Uterus (tissue), 4 donors: ENCODE measurements around the gene CAB39. TPM values are rescaled to one million over a fixed set of nuclear protein-coding genes. Genes with fewer than 3 reads are reported as not detected.

Experiments used
- DNase-seq, 2 donors: peaks; one replicate each; pipeline ENCODE4 v3.0.0-alpha.2; 2019 to 2020
- H3K27ac ChIP-seq, 2 donors: fragments of 200-600 bp; sonication (generic); 1 replicate in 1 of 2; 2 replicates in 1 of 2; pipeline ENCODE4 v1.5.1; 2016 to 2018
- H3K27me3 ChIP-seq, 2 donors: fragments of 200-600 bp; sonication (generic); one replicate each; pipeline ENCODE4 v1.5.1; 2018 to 2019; ENCODE audit warnings: control low read depth in 1 of 2
- H3K36me3 ChIP-seq, 2 donors: fragments of 200-600 bp; sonication (generic); one replicate each; pipeline ENCODE4 v1.5.1; 2019; ENCODE audit warnings: control low read depth in 1 of 2
- H3K4me1 ChIP-seq, 2 donors: fragments of 200-600 bp; sonication (generic); one replicate each; pipeline ENCODE4 v1.5.1; 2018 to 2019; ENCODE audit warnings: control low read depth in 1 of 2
- H3K4me3 ChIP-seq, 2 donors: fragments of 200-600 bp; sonication (generic); 1 replicate in 1 of 2; 2 replicates in 1 of 2; pipeline ENCODE4 v1.5.1; 2018 to 2019; ENCODE audit warnings: mild to moderate bottlenecking in 1 of 2
- H3K9me3 ChIP-seq, 2 donors: fragments of 200-600 bp; sonication (generic); one replicate each; pipeline ENCODE4 v1.5.1; 2019; ENCODE audit warnings: control low read depth in 1 of 2
- POLR2A ChIP-seq, 2 donors: fragments of 450-650 bp; IDR thresholded peaks; one replicate each; pipeline ENCODE4 v1.6.1; 2016; ENCODE audit warnings: antibody characterized with exemption in 2 of 2, mild to moderate bottlenecking in 1 of 2, moderate library complexity in 1 of 2
- intact Hi-C: fragments of 100-400 bp; cut with DNase I; formaldehyde crosslinking; loops from one replicate; pipeline ENCODE4 v1.15.1; 2023; ENCODE audit warnings: low total_unique reads
- total RNA-seq, 4 donors: library from RNA; depleted of rRNA in 3 of 4; stranded (reverse); fragments of >200 nt in 3 of 4; gene quantifications; one replicate each; pipeline versions ENCODE4 v1.1.0 to v1.2.4, GENCODE V29; 2014 to 2023
- TF ChIP-seq, protein P1 (sequence below), 4 experiments: fragments of 200-600 bp in 2 of 4; fragments of 450-650 bp in 2 of 4; sonication (generic) in 2 of 4; IDR thresholded peaks; one replicate each; pipeline ENCODE4 v1.5.1; 2016 to 2019; ENCODE audit warnings: antibody characterized with exemption in 4 of 4, mild to moderate bottlenecking in 2 of 4, moderate library complexity in 1 of 4
- donor health status: DM: yes; HTN: yes; CAD: no.

The CAB39 gene
- total RNA-seq, 4 donors from 2014 or later: 33.6 to 121 (median 78.0) TPM

DNA sequence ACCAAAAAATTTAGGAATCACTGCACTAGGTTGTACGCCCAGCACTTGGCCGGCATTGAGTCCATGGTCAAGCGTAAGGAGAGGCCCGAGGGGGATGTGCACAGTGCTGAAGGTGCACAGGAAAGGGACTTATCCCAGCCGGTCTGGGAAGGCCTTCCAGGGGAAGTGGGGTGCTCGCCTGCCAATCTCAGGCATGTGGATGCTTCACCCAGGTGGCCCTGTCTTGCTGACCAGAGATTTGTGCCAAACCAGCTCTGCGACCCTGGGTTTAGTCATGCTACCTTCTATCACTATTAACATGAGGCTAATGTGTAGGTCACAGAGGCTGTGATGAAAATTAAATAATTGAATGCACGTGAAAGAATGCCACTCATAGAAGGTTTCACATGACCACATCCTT, 150.4 kb downstream of the CAB39 start:
- H3K36me3 ChIP-seq: no peaks in the 10 kb centered on the region
- no peak for DNase-seq

GRCh38 chr2:230863442-230864121, 150.9 kb downstream of the CAB39 start:
- Histone ChIP-seq H3K4me3 (no peak overlapping the region), H3K27ac (no peak overlapping the region), H3K9me3 (no peaks in the 10 kb centered on the region), H3K4me1 (no peaks in the 10 kb centered on the region), H3K27me3 (no peaks in the 10 kb centered on the region), H3K36me3 (no peaks in the 10 kb centered on the region)
- TF ChIP-seq POLR2A (IDR thresholded peaks at IDR 0.05): no peak
- TF ChIP-seq, protein P1, sequence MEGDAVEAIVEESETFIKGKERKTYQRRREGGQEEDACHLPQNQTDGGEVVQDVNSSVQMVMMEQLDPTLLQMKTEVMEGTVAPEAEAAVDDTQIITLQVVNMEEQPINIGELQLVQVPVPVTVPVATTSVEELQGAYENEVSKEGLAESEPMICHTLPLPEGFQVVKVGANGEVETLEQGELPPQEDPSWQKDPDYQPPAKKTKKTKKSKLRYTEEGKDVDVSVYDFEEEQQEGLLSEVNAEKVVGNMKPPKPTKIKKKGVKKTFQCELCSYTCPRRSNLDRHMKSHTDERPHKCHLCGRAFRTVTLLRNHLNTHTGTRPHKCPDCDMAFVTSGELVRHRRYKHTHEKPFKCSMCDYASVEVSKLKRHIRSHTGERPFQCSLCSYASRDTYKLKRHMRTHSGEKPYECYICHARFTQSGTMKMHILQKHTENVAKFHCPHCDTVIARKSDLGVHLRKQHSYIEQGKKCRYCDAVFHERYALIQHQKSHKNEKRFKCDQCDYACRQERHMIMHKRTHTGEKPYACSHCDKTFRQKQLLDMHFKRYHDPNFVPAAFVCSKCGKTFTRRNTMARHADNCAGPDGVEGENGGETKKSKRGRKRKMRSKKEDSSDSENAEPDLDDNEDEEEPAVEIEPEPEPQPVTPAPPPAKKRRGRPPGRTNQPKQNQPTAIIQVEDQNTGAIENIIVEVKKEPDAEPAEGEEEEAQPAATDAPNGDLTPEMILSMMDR (IDR thresholded peaks at IDR 0.05): no peak
- no peak for DNase-seq
- intact Hi-C loops: no loop called here

More for the DNA sequence above, 150.4 kb downstream of the CAB39 start:
- no peaks in the 10 kb centered on the region for H3K27me3 ChIP-seq
- intact Hi-C loops: no loop called here
- no peaks in the 10 kb centered on the region for H3K4me1 ChIP-seq
- H3K9me3 ChIP-seq: no peaks in the 10 kb centered on the region
- TF ChIP-seq, protein P1 (IDR thresholded peaks at IDR 0.05): no peak
- TF ChIP-seq POLR2A (IDR thresholded peaks at IDR 0.05): no peak
- H3K4me3 ChIP-seq: no peak overlapping the region
- no peak overlapping the region for H3K27ac ChIP-seq

DNA sequence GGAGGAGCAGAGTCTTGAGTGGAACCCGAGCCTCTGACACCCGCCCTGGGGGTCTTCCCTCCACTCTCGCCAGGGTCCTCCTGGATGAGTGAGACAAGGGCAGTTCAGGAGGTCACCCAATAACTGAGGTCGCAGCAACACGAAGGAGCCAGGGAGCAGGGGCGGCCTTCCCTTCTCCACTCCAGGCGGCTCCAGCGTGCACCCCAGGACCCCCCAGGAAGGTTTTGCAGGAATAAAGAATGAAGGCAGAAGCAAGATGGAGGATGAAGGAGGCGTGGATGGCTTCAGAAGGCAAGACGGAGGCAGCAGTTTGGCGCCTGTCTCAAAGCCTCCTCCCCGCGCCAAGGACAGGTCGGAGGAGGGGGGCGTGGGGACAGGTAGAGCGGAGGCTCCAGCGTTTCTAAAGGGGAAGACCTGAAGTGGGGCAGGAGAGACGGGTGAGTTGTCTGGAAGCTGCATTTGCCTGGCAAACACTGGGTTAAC, 151.5 kb downstream of the CAB39 start:
- peak overlapping the region; percentile 47 to 84 for H3K4me3 ChIP-seq
- intact Hi-C loops: no loop called here
- H3K27me3 ChIP-seq: no peaks in the 10 kb centered on the region
- no peaks in the 10 kb centered on the region for H3K9me3 ChIP-seq
- no peak overlapping the region for H3K27ac ChIP-seq
- DNase-seq: no peak
- no peaks in the 10 kb centered on the region for H3K4me1 ChIP-seq
- TF ChIP-seq, protein P1 (IDR thresholded peaks at IDR 0.05): no peak
- TF ChIP-seq POLR2A (IDR thresholded peaks at IDR 0.05): no peak
- no peaks in the 10 kb centered on the region for H3K36me3 ChIP-seq

- H3K36me3 ChIP-seq: no peaks in the 10 kb centered on the region
- TF ChIP-seq, protein P1 (IDR thresholded peaks at IDR 0.05): peak in 2 of 4 experiments; percentile 42 to 43
- TF ChIP-seq POLR2A (IDR thresholded peaks at IDR 0.05): peak in 1 of 2 donors; percentile 33
- H3K4me3 ChIP-seq: peak within 1 kb of the TSS; percentile 47 to 84
- peak; percentile 63 to 68 for DNase-seq
- no peaks in the 10 kb centered on the region for H3K9me3 ChIP-seq
- no peaks in the 10 kb centered on the region for H3K27me3 ChIP-seq
- H3K27ac ChIP-seq: peak within 1 kb of the TSS; percentile 27 to 41
- H3K4me1 ChIP-seq: no peaks in the 10 kb centered on the region
- intact Hi-C loops: no loop called here
Measured at GRCh38 chr2:230864605-230865306, 152.1 kb downstream of the CAB39 start, which contains the start of gene ITM2C. ITM2C (plus strand) TSS chr2:230864942; CDS start chr2:230865026, 84 bp downstream.

DNA sequence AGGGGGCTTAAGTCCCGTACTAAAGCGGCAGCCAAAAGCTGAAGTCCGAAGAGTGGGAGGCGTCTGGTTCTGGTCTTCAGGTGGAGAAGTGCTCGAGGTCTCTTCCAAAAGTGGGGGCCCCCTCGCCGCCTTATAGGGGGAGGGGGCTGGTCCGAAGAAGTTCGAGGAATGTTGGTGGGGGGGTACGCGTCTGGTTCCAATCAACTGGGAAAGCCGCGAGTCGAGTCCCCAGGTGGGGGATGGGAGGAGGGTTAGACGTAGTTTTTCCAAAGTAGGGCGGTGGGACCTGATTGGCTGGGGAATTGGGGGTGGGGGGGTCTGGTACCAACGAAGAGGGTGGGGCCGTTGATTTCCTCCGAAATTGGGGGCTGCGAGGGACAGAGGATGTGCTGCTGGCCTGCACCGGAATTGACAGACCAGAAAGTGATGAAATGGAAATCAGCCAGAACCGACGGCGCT, 152.7 kb downstream of the CAB39 start:
- intact Hi-C loops: no loop called here
- TF ChIP-seq, protein P1 (IDR thresholded peaks at IDR 0.05): no peak
- TF ChIP-seq POLR2A (IDR thresholded peaks at IDR 0.05): no peak
- no peak for DNase-seq
- Histone ChIP-seq H3K27ac (peak overlapping the region; percentile 27 to 41), H3K27me3 (no peaks in the 10 kb centered on the region), H3K4me1 (peaks cover 0 to under 1% of the 10 kb centered on the region in 2 donors), H3K4me3 (peak overlapping the region; percentile 47 to 84), H3K36me3 (no peaks in the 10 kb centered on the region), H3K9me3 (no peaks in the 10 kb centered on the region)
